GM12873 (cell line): Measurements from ENCODE around the gene SYT7.

ENCODE experiments used
- CTCF ChIP-seq: IDR thresholded peaks from 2 replicates; pipeline ENCODE4 v1.5.1; 2012; ENCODE audit warnings: low read depth, mild to moderate bottlenecking, moderate library complexity, low read length, control low read depth; ENCODE audit not compliant: insufficient read depth; ENCODE audit errors: missing control alignments

SYT7 gene

GRCh38 chr11:61473370-61474012 is 107.4 kb downstream of the SYT7 start:
- no peak for TF ChIP-seq CTCF

DNA sequence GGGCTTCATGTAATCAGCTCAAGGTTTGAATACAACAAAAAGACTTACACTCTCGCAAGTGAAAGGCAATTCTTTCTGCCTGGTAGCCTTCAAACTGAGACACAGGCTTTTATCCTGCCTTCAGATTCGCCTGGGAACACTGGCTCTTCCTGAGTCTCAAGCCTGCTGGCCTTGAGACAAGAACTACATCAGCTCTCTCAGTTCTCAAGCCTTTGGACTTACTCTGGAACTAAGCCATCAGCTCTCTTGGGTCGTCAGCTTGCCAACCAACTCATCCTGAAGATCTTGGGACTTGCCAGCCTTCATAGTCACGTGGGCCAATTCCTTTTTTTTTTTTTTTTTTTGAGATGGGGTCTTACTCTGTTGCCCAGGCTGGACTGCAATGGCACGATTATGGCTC is 108.0 kb downstream of the SYT7 start:
- no peak for TF ChIP-seq CTCF

DNA sequence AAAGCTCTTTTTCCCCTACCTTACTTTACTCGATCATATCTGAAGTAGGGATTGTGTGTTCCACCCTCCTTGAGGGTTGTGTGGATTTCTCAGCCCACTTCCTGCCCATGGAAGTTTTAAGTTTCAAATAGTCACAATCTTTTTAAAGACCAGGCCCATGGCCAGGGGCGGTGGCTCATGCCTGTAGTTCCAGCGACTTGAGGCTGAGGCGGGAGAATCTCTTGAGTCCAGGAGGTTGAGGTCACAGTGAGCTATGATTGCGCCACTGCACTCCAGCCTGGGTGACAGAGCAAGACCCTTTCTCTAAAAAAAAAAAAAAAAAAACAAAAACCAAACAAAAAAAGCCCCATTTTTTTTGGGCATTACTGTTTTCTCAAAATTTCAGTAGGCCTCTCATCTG is 108.6 kb downstream of the SYT7 start:
- no peak for TF ChIP-seq CTCF

DNA sequence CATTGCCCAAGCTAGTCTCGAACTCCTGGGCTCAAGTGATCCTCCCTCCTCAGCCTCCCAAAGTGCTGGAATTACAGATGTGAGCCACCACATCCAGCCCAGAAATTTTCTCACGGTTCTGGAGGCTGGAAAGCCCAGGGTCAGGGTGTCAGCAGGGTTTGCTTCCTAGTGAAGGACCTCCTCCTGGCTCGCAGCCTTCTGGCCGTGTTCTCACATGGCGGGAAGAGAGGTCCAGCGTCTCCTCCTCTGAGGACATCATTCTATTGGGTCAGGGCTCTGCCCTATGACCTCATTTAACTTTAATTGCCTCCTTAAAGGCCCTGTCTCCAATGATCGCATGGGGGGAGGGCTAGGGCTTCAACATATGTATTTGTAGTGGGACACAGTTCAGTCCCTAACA is 112.9 kb downstream of the SYT7 start:
- no peak for TF ChIP-seq CTCF
